HPDE6-E6E7 (cell line): ENCODE data around the gene TMEM9.
A peak's percentile ranks its signal among the peaks of the same experiment; 100 is the strongest.
"Not testable (repeated sequence)": the region's sequence is repeated elsewhere in the genome, so short reads cannot be mapped to it uniquely, and the experiment has no call there.

ENCODE experiments used
- DNase-seq: peaks from one replicate; pipeline ENCODE4 v3.0.0; 2011; ENCODE audit warnings: missing footprints; ENCODE audit errors: extremely low spot score

The TMEM9 gene

GRCh38 chr1:201173736-201174135 lies 19.5 kb upstream of the TMEM9 start:
- DNase-seq = no peak

DNA sequence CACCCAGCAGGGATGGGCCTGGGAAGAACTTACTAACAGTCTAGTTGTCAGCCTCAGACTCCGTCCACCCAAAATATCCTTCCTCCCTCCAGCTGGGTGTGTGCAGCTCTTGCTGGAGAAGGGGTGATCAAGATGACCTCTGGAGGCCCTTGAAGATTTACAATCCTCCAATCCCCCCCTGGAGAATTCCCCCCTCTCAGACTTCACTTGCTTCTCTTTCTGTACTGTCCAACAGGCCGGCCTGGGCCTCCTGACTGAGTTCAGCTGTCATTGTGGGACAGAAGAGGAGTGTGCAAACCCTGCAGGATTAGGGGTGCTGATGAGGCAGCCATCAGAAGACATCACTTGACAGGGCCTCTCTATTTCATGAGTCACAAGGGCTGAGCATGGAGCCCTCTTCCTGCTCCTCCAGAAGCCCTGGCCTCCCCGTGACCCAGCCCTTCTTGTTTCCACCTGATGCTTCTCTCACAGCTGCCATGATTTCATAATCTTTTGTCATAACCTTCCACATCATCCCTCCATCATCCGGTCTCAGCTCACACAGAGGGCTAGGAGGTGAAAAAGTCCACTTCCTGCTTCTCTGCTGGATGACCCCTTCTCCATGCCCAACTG lies 18.8 kb upstream of the TMEM9 start:
- DNase-seq = peak; percentile 67

GRCh38 chr1:201172326-201172725 lies 18.1 kb upstream of the TMEM9 start:
- DNase-seq = no peak

DNA sequence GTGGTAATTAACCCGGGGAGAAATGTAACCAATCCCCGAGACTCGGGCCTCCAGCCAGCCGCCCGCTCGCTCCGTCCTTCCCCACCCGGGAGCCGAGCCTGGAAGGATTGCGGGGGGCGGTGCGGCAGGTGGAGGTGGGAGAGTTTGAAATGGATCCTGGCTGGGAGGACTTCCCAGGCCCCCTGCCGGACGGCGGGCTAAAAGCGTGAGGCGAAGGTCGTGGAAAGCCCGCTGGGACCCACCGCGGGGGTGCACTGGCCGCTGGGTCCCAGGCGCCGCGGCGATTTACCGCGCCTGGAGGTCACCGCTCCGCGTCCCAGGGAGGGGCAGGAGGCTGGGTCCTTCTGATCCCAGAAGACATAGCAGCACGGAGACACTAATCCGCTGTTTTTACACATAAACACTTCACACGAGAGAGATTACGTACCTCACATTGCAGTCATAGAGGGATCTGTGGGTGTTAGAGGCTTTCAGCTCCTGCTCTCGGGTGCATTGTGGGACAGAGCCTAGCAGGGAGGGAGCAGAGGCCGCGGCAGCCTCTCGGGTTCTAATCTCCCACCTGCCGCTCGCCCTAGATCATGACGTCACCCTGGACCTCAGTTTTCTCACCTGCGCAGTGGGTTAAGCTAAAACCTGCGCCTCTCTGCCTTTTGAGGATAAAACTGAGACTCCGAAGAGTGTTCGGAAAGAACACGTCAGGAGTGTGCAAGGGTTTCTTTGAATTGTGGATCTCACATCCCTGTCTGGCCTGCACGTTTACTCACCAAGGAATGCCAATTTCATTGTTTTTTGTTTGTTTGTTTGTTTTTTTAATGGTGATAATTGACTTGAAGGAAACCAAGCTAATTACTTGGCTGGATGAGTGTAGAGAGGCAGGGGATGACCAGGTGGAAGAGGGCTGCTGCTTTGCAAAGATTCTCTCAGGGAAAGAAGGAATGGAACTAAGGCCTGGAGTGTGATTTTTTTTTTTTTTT lies 17.1 kb upstream of the TMEM9 start:
- no peak for DNase-seq

GRCh38 chr1:201170533-201171062 lies 16.3 kb upstream of the TMEM9 start:
- DNase-seq = peak; percentile 98

GRCh38 chr1:201169971-201170532 lies 15.8 kb upstream of the TMEM9 start:
- no peak for DNase-seq

DNA sequence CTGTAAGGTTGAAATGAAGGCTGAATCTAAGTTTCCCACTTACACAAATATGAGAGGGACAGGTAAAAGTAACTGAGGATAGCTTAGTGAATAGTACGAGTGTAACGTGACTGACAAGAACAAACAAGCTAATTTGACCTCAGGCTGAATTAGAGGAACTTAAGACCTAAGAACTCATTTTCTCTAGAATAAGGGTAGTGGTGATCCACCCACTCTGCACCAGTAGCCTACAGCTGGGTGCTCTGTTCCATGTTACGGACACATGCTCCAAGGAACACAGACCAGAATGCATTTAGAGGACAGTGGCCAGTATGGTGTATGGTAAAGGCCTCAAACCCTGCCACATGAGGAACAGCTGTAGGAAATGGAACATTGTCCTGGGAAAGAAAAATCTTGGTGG lies 14.9 kb upstream of the TMEM9 start:
- DNase-seq = no peak

- DNase-seq = no peak
Observed at GRCh38 chr1:201167041-201167991, 13.0 kb upstream of the TMEM9 start.

- no peak for DNase-seq
Observed at GRCh38 chr1:201164645-201165044, 10.4 kb upstream of the TMEM9 start.

DNA sequence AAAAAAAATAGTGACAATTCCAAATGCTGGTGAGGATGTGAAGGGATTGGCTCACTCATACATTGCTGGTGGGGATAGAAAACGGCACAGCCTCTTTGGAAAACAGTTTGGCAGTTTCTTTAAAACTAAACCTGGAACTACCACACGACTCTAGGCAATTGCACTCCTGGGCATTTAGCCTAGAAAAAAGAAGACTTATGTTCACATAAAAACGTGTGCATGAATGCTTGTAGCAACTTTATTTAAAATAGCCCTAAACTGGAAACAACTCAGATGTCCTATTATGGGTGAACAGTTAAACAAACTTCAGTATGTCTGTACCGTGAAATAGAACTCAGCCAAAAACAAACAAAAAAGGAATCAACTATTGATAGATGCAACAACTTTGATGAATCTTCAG lies 9.4 kb upstream of the TMEM9 start:
- no peak for DNase-seq

GRCh38 chr1:201163036-201163435 lies 8.8 kb upstream of the TMEM9 start:
- DNase-seq = not testable (repeated sequence)

GRCh38 chr1:201157949-201158348 lies 3.7 kb upstream of the TMEM9 start:
- DNase-seq = no peak

DNA sequence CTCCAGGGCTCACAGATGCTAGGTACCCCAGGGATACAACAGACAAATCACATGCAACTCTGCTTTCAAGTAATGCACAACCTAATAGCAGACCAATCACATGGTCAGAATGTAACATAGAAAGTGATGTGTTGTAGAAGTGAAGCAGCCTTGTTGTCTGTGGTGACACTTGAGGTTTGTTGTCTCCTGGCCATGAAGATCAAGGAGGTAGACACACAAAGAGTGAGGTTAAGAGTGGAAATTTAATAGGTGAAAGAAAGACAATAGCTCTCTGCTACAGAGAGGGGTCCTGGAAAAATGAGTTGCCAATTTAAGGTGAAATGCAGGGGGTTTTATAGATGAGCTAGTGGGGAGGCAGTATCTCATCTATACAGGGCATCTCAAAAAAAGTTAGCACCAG lies 2.5 kb upstream of the TMEM9 start:
- no peak for DNase-seq

- no peak for DNase-seq
Observed at GRCh38 chr1:201156346-201156745, 2.1 kb upstream of the TMEM9 start.

DNA sequence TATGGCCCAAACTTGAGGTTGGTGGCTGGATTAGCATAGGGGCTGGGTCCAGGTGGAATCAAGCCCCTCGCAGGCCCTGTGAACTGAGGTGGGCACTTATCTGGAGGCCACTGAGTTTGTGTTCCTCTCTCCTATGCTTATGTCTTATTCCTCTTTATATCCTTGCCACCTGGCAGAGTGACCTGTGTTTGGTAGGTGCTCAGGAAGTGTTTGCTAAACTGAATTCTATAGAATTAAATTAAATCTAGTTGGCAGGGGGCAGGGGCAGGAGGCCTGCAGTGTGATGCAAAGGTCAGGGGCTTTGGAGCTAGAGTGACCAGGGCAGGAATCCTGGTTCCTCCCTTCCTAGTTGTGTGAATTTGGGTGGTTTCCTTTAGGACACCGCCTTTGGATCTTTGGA lies 1.1 kb upstream of the TMEM9 start:
- DNase-seq = no peak

DNA sequence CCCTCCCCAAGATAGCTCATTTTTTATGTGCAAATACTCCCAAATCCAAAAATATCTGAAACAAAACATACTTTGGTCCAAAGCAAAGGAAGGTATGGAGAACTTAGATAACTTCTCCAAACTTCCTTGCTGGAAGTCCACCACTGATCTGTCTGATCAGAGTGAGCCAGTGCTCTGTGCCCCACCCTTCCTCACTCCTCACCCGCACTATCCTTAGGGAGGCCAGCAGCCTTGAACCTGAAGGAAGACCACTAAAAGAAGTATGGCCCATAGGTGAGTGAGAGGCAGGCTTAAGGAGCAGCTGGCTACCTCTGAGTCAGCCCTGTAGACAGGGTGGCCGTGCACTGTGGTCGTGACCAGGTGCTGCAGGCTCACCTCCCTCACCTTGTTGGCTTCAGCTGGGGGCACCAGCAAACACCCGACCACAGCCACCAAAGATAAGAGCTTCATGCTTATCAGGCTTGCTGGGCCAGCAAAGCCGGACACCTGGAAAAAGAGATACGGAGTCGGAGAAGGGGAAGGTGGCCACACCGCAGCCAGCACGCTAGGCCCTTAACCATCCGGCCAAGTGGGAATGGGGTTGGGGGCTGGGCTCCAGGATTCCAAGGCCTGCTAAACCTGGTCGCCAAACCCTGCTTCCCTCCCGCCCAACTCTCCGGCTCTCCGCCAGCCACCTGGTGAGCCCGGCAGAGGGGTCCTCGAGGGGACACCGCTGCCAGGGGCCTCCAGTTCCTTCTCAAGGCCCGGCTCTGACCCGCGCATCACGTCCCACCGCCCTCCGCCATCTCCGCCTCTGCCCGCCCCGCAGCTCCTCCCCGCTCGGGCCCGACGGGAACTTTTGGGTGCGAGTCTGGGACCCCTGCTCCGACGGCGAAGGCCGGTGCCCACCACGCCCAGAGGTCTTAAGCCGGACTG lies 543 bp downstream of the TMEM9 start:
- DNase-seq = peak; percentile 64

DNA sequence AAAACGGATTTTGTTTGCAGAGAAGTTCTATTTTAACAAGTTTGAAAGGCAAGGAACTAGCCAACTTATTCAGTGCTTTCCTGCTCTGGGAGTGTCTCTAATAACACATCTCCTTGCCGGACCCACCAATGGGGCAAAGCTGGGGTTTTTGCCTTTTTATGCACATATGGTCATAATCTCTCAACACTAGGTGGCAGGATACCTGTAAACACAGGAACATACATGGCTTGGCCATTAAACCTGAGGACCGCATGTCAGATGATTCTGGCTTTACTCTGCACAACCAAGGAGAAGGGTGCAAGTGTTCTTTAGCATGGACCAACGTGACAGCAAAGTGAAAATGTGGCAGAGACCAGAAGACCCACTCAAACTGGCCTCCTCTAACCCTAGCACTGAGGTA lies 4.9 kb downstream of the TMEM9 start:
- peak; percentile 53 for DNase-seq

GRCh38 chr1:201147396-201148015 lies 6.8 kb downstream of the TMEM9 start:
- no peak for DNase-seq

GRCh38 chr1:201146626-201147390 lies 7.5 kb downstream of the TMEM9 start:
- DNase-seq = no peak
